ENCODE results near the gene LIX1L.

LIX1L gene

DNA sequence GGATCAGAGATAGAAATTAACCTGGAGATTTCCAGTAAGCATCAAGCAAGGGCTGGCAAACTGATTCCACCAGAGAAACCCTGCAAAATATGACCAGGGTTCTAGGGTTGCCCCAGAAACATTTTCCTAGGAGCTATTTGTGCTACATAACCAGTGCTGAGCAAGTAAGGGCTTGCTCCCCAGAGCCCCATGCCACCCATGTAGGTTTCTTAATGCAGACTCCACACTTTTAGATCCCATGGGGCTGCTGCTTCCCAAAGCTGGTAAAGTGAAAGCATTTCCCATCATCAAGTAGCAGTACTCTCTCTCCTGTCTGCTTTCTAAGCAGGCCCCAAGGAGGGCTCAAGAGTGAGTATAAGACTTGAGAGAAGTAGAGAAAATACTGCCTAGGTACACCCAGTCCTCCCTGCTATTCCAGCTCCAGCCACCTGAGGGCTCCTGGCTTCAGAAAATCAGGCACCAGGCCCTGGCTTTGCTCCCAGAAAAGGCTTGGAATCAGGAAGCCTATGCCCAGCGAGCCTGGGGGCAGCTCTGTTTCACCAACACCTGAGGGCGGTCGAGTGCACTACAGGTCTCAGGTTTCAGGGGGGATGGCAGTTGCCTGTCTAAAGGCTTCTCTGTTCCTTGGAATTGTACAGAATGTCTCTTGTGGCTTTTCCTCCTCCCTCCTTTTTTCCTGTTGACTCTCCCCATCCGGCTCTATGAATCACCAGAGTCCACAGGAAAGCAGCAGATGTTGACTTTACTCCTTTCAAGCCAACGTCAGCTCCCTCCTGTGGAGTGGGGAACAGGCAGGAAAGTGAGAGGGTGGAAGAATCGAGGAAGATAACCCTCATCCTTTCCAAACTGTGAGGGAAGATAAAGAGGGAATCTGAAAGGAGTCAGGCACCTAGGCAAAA, 66.0 kb downstream of the LIX1L start:
- DNase-seq: peak; percentile 56

DNA sequence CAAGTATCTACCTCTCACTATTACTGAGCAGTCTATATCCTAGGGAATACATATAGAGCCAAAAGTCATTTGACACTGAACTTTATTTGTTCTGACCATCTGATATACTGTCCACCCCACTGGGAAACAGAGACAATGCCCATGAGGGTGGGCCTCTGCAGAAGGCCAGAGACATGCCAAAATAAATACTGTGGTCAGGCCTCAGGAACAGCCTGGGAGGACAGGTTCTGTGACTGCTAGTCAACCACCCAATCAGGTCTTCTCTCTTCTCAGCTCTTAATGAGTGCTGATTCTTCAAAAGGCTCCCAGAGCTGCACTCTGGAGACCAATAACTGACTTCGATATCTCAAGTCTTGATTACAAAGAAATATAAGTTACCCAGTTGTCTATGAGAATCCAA, 66.7 kb downstream of the LIX1L start:
- DNase-seq: no peak

DNA sequence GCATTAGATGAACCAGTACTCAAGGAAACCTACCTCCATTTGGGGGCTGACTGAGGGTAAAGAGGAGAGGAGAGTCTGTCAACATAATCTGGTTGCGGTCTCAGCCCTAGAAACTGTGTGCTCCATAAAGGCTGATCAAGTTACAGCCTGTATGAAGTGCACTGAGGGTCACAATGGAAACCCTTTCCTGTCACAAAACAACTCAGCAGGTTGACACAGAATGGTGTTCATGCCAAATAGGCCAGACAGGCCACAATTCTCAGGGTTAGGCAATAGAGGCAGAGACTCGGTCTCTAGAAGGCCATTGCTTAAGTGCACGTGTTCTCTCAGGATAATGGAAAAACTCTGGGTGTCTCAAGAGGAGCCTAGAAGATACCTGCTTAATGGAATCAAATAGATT, 68.1 kb downstream of the LIX1L start:
- DNase-seq: no peak

DNA sequence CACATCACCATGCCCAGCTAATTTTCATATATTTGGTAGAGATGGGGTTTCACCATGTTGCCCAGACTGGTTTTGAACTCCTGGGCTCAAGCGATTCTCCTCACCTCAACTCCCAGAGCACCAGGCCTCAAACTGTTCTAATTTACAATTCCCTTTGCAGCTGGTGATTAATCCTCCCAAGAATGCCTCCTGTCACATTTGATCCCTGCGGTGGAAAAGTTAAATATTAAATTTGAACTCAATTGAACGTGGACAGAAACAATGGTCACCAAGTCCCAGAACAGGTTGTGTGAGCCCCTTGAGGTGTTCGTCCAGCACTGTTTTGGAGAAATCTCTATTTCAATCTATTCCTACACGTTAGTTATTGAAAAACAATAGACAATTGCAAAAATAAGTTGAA, 70.2 kb downstream of the LIX1L start:
- DNase-seq: no peak

DNA sequence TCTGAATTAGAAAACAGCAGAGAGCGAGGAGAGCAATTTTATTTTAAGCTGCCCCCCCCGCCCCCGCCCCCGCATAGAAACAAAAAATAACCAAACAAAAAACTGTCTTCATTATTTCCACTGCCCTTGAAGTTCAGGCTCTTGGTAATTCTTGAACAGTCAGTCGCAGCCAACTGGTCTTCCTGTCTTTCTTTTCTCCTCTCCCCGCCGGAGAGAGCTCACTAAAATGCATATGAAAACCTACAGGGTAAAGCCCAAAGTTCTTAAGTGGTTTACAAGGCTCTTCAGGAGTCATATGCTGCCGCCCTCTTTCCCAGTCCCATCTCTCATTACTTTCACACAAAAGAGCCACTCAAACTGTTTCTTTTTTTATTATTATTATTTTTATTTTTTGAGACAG, 71.0 kb downstream of the LIX1L start:
- DNase-seq: no peak

DNA sequence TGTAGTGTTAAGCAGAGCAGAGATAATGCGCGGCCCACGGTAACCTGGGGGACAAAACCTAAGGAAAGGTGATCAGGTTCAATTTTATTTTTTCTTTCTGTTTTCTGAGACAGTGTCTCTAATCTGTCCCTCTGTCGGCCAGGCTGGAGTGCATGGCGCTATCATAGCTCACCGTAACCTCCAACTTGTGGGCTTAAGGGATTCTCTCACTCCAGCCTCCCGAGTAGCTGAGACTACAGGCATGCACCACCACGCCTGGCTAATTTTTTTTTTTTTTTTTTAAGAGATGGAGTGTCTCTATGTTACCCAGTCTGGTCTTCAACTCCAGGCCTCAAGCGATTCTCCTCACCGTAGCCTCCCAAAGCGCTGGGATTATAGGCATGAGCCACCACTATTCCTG, 71.4 kb downstream of the LIX1L start:
- DNase-seq: no peak

DNA sequence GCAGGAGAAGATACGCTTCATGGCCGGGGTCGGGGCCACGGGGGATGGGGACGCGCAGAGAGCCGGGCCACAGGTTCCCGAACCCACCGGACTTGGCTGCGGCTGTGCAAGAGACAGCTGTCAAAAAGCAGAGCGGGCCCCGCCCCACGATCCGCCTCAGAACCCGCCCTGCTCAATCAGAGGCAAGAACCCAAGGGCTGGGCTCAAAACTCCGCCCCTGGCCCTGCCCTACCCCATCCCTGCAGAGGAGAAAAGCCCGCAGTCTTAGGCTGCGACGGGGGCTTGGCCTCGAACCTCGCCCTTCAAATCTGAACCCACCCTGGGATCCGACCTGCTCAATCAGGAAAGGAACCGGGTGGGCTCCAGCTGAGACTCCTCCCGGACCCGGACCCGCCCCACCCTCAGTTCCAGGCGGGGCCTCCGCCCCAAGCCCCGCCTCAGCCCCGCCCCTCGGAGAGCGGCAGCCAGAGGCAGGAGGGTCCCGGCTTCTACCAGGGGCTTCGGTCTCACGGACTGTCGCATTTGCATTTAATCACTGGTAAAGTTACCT, 72.0 kb downstream of the LIX1L start, which contains the start of gene ANKRD35:
TSS of gene ANKRD35 (minus strand) at position 129 of the 550 bp plus-strand sequence. CDS start at position 21, 108 bp downstream.
- DNase-seq: peak; percentile 90

DNA sequence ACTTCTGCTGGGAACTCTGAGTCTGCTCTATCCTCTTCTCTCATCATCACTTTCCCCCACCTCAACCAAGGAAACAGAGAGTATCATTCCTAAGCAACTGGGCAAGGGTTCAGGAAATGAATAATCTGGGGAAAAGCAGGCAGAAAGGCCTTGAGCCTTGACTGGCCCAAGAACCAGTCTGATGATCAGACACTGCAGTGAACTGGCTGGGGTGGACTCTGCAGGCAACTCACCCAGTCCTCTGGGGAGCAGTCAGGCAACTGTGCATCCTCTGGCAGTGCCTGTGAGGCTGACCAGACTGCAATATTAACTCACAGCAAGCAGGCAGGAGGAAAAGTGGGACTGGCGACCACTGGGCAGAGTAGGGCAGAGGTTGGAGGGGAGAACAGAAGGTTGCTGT, 73.1 kb downstream of the LIX1L start:
- no peak for DNase-seq

All from stimulated activated CD4-positive, alpha-beta T cell treated with anti-CD3 and anti-CD28 coated beads, Interleukin-4, amount 100 ng/mL, for 1 hour (primary cell).